ENCODE results near the gene OR6B2.

The OR6B2 gene

DNA sequence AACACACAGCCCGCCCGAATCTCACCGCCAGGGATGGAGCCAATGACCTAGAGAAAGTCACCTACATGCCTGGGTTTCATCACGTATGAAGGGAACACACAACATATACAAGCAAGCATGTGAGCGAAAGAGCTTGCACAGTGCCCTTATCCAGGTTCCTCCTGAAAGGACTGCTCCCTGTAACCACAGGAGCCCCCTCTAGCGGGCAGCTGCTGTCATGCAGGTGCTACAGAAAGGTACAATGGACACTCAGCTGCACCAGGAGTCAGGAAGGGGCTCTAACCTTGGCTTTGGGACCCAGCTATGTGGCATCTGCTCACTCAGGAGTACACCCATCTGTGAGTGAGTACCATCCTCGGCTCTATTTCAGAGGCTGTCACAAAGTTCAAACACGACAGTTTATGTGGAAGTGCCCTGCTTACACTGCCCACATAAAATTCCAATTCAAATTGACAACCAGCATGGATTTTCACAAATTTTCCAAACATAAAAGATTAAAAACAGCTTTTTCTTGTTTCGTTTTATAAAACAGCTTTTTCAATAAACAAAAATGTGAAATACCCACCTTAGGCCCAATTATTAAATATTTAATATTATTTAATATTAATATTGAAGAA is 8.6 kb downstream of the OR6B2 start:
- no peak overlapping the region for H3K4me3 ChIP-seq (ENCODE audit: low read length)
- DNase-seq (ENCODE audit: low read depth) = peak; percentile 20
- TF ChIP-seq, protein P1, sequence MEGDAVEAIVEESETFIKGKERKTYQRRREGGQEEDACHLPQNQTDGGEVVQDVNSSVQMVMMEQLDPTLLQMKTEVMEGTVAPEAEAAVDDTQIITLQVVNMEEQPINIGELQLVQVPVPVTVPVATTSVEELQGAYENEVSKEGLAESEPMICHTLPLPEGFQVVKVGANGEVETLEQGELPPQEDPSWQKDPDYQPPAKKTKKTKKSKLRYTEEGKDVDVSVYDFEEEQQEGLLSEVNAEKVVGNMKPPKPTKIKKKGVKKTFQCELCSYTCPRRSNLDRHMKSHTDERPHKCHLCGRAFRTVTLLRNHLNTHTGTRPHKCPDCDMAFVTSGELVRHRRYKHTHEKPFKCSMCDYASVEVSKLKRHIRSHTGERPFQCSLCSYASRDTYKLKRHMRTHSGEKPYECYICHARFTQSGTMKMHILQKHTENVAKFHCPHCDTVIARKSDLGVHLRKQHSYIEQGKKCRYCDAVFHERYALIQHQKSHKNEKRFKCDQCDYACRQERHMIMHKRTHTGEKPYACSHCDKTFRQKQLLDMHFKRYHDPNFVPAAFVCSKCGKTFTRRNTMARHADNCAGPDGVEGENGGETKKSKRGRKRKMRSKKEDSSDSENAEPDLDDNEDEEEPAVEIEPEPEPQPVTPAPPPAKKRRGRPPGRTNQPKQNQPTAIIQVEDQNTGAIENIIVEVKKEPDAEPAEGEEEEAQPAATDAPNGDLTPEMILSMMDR (conservative IDR thresholded peaks at IDR 0.05; ENCODE audit: low read depth, low read length) = peak; percentile 100

DNA sequence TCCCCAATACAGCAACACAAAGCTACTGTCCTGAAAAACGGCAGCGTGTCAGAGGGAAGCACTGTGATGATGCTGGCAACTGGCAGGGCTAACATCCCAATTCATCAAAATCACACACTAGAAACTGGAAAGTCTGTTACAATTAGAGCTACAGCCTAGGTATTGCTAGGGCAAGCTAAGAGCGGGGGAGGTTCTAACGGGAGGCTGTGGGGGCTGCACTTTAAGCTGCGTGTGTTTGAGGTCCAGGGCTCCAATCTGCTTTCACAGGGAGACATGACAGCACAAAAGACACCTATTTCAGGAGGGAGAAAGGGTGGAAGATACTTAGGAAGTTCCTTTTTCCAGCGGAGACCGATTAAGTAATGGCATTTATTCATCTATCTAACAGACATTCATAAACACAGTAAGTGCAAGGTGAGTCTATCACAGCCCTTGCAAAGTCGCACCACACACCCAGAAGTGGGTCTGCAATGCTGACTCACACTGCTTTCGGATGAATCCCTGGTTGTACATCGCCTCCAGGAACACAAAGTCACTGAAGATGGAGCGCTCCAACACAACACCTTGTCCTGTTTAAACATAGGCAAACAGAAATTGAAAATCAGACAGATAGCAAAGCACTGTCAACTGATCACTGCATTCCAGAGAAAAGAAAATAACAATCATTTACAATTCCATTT is 12.0 kb downstream of the OR6B2 start:
- TF ChIP-seq, protein P1 (conservative IDR thresholded peaks at IDR 0.05; ENCODE audit: low read depth, low read length) = no peak
- H3K4me3 ChIP-seq (ENCODE audit: low read length) = no peak overlapping the region
- DNase-seq (ENCODE audit: low read depth) = no peak

DNA sequence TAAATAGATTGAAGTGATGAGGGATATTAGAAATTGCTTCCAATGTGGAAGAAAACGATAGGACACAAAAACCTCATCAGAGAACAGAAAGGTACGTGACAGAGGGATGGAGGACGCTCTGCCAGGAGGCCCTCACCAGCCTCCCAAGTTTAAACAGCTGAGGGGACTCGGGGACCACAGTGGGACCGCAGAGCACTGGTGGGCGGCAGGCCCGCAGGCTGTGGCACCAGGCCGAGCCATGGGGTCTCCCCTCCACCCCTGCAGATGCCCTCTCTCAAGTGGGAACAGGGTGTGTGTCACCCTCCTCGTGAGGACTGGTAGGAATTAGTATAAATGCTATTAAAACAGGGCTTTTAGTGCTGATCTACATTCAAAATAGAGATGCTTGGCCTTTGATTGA is 15.9 kb downstream of the OR6B2 start:
- DNase-seq (ENCODE audit: low read depth) = no peak
- H3K4me3 ChIP-seq (ENCODE audit: low read length) = no peak overlapping the region
- TF ChIP-seq, protein P1 (conservative IDR thresholded peaks at IDR 0.05; ENCODE audit: low read depth, low read length) = no peak

DNA sequence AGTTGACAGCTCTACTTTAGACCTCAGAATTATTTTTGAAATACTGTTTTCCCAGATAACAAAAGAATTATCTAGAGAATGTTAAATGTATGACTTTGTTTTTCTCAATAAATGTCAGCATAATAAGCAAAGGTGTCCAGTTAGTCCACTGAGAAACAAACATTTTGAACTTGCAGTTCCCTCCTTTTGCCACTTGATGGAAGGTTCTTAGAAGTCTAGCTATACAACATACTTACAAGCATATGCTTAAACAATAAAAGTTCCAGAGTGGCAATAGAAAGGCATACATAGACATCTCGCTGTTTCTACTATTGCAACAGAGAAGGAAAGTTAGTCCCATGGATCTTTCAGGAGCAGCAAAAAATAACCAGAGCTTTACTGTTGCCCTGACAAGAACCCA is 16.9 kb downstream of the OR6B2 start:
- DNase-seq (ENCODE audit: low read depth) = no peak
- TF ChIP-seq, protein P1 (conservative IDR thresholded peaks at IDR 0.05; ENCODE audit: low read depth, low read length) = peak; percentile 42
- no peak overlapping the region for H3K4me3 ChIP-seq (ENCODE audit: low read length)

DNA sequence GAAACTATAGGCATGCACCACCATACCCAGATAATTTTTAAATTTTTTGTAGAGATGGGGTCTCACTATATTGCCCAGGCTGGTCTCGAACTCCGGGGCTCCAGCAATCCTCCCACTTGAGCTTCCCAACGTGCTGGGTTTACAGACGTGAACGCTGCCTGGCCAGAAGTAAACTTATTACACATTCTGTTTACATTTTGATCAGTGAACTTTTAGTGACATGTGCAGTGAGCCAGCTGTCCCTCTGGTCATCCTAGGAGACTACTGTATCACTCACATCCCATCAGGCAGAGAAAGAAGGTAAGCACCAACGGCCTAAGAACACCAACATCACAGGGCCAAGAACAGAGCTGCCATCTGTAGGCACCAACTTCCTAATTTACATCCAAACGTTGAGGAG is 27.2 kb downstream of the OR6B2 start:
- no peak overlapping the region for H3K4me3 ChIP-seq (ENCODE audit: low read length)
- no peak for DNase-seq (ENCODE audit: low read depth)
- TF ChIP-seq, protein P1 (conservative IDR thresholded peaks at IDR 0.05; ENCODE audit: low read depth, low read length) = no peak

DNA sequence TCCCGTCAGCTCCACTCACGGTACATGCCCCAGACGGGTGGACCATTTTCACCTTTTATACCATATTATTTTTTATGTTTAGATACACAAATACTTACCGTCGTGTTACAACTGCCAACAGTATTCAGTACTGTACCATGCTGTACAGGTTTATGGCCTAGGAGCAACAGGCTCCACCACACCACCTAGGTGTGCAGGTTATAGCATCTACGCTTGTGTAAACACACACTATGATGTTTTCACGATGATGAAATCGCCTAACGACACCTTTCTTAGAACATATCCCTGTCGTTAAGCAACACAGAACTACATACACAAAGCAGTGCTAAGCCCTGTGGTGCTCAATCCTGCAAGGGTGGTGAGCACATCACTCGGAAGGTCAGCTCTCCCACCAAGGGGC is 29.6 kb downstream of the OR6B2 start:
- no peak for DNase-seq (ENCODE audit: low read depth)
- TF ChIP-seq, protein P1 (conservative IDR thresholded peaks at IDR 0.05; ENCODE audit: low read depth, low read length) = no peak
- no peak overlapping the region for H3K4me3 ChIP-seq (ENCODE audit: low read length)
